ENCODE measurements around the gene DKK2. TPM values are rescaled to one million over a fixed set of nuclear protein-coding genes. Genes with fewer than 3 reads are reported as not detected.

Gene DKK2
- total and polyA plus RNA-seq, 10 of the 15 experiments (the other 5 are each of a cell fraction or from before 2014, with no cell fraction given) = not detected

DNA sequence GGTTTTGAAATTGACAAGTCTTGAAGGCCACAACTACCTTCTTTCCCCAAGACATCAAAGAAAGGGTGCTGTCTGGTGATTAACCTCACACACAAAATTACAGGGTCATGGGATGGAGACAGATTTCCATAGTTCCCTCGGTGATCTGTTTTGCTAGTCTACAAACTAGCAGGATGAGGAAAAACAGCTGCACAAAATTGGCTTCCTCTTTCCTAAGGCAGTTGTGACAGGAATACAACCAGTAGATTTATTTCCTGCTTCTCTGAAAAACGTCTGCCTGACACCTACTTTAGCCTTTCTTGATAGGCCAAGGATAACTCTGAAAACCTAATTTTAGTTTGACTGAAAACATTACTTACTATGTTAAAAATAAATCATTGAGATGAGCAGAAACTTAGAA, 39.6 kb downstream of the DKK2 start:
- H3K9ac ChIP-seq (ENCODE audit: control insufficient read depth, insufficient read depth, low read length) = no peak overlapping the region
- H3K4me1 ChIP-seq (ENCODE audit: control insufficient read depth, insufficient read depth, low read length) = no peaks in the 10 kb centered on the region
- BruUV-seq (replicated peaks) = no TSS peak
- H3K9me3 ChIP-seq (replicated peaks; ENCODE audit: control insufficient read depth, insufficient read depth, low read length) = no peaks in the 10 kb centered on the region
- H3K79me2 ChIP-seq (ENCODE audit: control insufficient read depth, insufficient read depth, low read length) = no peaks in the 10 kb centered on the region
- DNase-seq (ENCODE audit: low read depth, low spot score) (no peak), FAIRE-seq (no peak), ATAC-seq (no peak)
- TF ChIP-seq ATF7 (IDR thresholded peaks at IDR 0.05; ENCODE audit: low read depth) = no peak
- TF ChIP-seq, protein P1, sequence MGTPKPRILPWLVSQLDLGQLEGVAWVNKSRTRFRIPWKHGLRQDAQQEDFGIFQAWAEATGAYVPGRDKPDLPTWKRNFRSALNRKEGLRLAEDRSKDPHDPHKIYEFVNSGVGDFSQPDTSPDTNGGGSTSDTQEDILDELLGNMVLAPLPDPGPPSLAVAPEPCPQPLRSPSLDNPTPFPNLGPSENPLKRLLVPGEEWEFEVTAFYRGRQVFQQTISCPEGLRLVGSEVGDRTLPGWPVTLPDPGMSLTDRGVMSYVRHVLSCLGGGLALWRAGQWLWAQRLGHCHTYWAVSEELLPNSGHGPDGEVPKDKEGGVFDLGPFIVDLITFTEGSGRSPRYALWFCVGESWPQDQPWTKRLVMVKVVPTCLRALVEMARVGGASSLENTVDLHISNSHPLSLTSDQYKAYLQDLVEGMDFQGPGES (IDR thresholded peaks at IDR 0.05) = no peak
- no peak for TF ChIP-seq ZNF207 (IDR thresholded peaks at IDR 0.05; ENCODE audit: borderline replicate concordance)
- TF ChIP-seq CHD1 (IDR thresholded peaks at IDR 0.05; ENCODE audit: low read depth, low read length) = no peak
- no peak for TF ChIP-seq WRNIP1 (IDR thresholded peaks at IDR 0.05; ENCODE audit: borderline replicate concordance, low read depth, low read length)
- TF ChIP-seq, protein P2, sequence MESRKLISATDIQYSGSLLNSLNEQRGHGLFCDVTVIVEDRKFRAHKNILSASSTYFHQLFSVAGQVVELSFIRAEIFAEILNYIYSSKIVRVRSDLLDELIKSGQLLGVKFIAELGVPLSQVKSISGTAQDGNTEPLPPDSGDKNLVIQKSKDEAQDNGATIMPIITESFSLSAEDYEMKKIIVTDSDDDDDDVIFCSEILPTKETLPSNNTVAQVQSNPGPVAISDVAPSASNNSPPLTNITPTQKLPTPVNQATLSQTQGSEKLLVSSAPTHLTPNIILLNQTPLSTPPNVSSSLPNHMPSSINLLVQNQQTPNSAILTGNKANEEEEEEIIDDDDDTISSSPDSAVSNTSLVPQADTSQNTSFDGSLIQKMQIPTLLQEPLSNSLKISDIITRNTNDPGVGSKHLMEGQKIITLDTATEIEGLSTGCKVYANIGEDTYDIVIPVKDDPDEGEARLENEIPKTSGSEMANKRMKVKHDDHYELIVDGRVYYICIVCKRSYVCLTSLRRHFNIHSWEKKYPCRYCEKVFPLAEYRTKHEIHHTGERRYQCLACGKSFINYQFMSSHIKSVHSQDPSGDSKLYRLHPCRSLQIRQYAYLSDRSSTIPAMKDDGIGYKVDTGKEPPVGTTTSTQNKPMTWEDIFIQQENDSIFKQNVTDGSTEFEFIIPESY (IDR thresholded peaks at IDR 0.05) = no peak
- TF ChIP-seq SMARCA5 (IDR thresholded peaks at IDR 0.05) = no peak
- TF ChIP-seq, protein P3, sequence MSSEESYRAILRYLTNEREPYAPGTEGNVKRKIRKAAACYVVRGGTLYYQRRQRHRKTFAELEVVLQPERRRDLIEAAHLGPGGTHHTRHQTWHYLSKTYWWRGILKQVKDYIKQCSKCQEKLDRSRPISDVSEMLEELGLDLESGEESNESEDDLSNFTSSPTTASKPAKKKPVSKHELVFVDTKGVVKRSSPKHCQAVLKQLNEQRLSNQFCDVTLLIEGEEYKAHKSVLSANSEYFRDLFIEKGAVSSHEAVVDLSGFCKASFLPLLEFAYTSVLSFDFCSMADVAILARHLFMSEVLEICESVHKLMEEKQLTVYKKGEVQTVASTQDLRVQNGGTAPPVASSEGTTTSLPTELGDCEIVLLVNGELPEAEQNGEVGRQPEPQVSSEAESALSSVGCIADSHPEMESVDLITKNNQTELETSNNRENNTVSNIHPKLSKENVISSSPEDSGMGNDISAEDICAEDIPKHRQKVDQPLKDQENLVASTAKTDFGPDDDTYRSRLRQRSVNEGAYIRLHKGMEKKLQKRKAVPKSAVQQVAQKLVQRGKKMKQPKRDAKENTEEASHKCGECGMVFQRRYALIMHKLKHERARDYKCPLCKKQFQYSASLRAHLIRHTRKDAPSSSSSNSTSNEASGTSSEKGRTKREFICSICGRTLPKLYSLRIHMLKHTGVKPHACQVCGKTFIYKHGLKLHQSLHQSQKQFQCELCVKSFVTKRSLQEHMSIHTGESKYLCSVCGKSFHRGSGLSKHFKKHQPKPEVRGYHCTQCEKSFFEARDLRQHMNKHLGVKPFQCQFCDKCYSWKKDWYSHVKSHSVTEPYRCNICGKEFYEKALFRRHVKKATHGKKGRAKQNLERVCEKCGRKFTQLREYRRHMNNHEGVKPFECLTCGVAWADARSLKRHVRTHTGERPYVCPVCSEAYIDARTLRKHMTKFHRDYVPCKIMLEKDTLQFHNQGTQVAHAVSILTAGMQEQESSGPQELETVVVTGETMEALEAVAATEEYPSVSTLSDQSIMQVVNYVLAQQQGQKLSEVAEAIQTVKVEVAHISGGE (CRISPR knock-in tag; IDR thresholded peaks at IDR 0.05) = no peak
- TF ChIP-seq BHLHE40 (IDR thresholded peaks at IDR 0.05; ENCODE audit: borderline replicate concordance in 1 of 2, low read depth in 2 of 2, low read length in 1 of 2) = no peak
- TF ChIP-seq, protein P4, sequence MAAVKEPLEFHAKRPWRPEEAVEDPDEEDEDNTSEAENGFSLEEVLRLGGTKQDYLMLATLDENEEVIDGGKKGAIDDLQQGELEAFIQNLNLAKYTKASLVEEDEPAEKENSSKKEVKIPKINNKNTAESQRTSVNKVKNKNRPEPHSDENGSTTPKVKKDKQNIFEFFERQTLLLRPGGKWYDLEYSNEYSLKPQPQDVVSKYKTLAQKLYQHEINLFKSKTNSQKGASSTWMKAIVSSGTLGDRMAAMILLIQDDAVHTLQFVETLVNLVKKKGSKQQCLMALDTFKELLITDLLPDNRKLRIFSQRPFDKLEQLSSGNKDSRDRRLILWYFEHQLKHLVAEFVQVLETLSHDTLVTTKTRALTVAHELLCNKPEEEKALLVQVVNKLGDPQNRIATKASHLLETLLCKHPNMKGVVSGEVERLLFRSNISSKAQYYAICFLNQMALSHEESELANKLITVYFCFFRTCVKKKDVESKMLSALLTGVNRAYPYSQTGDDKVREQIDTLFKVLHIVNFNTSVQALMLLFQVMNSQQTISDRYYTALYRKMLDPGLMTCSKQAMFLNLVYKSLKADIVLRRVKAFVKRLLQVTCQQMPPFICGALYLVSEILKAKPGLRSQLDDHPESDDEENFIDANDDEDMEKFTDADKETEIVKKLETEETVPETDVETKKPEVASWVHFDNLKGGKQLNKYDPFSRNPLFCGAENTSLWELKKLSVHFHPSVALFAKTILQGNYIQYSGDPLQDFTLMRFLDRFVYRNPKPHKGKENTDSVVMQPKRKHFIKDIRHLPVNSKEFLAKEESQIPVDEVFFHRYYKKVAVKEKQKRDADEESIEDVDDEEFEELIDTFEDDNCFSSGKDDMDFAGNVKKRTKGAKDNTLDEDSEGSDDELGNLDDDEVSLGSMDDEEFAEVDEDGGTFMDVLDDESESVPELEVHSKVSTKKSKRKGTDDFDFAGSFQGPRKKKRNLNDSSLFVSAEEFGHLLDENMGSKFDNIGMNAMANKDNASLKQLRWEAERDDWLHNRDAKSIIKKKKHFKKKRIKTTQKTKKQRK (IDR thresholded peaks at IDR 0.05; ENCODE audit: low read depth, low read length) = no peak
- TF ChIP-seq MTA3 (IDR thresholded peaks at IDR 0.05; ENCODE audit: borderline replicate concordance, low read length) = no peak
- TF ChIP-seq IRF4 (IDR thresholded peaks at IDR 0.05; ENCODE audit: low read depth, low read length) = no peak
- TF ChIP-seq SMAD1 (IDR thresholded peaks at IDR 0.05; ENCODE audit: low read depth, partially characterized antibody) = no peak
- no peak overlapping the region for H3K4me3 ChIP-seq
- no peaks in the 10 kb centered on the region for H4K20me1 ChIP-seq (ENCODE audit: control insufficient read depth, insufficient read depth)
- ChIA-PET RAD21 (ENCODE audit: unreplicated experiment) (no interaction called here), SMC1A (ENCODE audit: uncharacterized antibody, unreplicated experiment) (no interaction called here), CTCF (no interaction called here), POLR2A (no interaction called here)
- intact Hi-C loops (cut with micrococcal nuclease; ENCODE audit: unreplicated experiment) (no loop called here), in situ Hi-C loops (cut with MboI) (no loop called here)
- no peak overlapping the region for H3K27ac ChIP-seq (ENCODE audit: control insufficient read depth, insufficient read depth)
- H3K4me2 ChIP-seq (ENCODE audit: control insufficient read depth, insufficient read depth) = no peak overlapping the region
- H3K27me3 ChIP-seq (replicated peaks in 1 of 2; ENCODE audit: control insufficient read depth in 2 of 2, insufficient read depth in 2 of 2, low read length in 1 of 2) = no peaks in the 10 kb centered on the region
- no peaks in the 10 kb centered on the region for H3K36me3 ChIP-seq (ENCODE audit: control insufficient read depth in 2 of 2, insufficient read depth in 2 of 2, low read length in 1 of 2)
- WGBS (ENCODE audit: insufficient coverage, insufficient replicate concordance, low lambda C conversion rate, missing lambda C conversion rate) = 0% methylated on average over 2 of the region's 2 CpGs
- H2AFZ ChIP-seq (ENCODE audit: control insufficient read depth, low read depth, low read length) = no peak overlapping the region

Measured in GM12878 (cell line).